ENCODE measurements around the gene CYP2A7.
"Not testable (repeated sequence)": the region's sequence is repeated elsewhere in the genome, so short reads cannot be mapped to it uniquely, and the experiment has no call there.

DNA sequence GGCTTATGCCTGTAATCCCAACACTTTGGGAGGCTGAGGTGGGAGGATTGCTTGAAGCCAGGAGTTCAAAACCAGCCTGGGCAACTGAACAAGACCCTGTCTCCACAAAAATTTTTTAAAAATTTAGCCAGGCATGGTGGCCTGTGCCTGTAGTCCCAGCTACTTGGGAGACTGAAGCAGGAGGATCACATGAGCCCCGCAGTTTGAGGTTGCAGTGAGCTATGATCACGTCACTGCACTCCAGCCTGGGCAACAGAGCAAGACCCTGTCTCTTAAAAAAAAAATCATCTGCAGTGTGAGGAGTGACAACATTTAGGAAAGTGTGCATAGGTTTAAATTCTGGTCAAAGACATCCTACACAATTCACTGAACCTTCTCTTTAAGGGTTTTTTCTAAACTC, 48.8 kb upstream of the CYP2A7 start:
- TF ChIP-seq CTCF (conservative IDR thresholded peaks at IDR 0.05); ZFX (IDR thresholded peaks at IDR 0.05): not testable (repeated sequence)
